Activated naive CD4-positive, alpha-beta T cell treated with anti-CD3 and anti-CD28 coated beads, Interleukin-2, amount 50 U/mL, for 16 hours (primary cell): ENCODE results near the gene COL13A1.

Experiments used
- DNase-seq: peaks from one replicate; pipeline ENCODE4 v3.0.0-alpha.2; 2020

The COL13A1 gene

GRCh38 chr10:69792341-69792740 lies 9.4 kb upstream of the COL13A1 start:
- no peak for DNase-seq

DNA sequence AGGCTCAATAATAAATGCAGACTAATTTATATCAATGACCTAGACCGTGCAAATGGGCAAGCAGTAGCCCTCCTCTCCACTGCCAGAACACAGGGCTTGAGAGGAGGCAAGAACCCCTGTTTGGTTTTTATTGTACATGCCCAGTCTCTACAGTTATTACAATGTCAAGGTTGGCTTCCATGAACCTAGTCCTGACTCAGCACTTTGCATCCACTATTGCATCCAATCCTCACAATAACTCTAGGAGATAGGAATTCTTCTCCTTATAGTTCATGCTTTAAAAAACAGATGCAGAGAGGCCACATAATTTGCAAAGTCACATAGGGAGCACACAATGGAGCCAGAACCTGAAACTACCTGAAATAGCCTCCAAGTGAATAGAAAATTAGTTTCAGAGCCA lies 7.0 kb upstream of the COL13A1 start:
- no peak for DNase-seq

DNA sequence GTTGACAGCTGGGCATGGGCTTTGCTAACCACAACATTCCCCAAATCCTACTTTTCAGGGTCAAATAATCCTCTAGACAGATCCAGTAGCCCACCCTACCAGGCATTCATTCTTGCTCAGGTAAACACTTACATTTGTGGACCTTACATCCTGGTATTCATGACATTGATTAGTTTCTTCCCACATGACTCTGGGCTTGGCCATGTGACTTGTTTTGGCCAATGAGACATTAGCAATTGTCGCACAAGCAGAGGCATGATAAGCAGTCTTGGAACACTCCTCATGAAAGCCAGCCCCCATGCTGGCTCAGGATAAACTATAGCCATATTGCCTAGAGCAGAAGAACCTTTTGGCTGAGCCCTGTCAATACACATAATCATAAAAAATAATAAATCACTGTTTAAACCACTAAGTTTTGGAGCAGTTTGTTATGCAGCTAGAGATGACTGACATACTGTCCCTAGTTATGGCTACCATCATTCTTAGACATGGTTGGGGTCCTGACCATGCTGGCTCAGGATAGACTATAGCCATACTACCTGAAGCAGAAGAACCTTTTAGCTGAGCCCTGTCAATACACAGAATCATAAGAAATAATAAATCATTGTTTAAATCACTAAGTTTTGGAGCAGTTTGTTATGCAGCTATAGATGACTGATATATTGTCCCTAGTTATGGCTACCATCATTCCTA lies 6.3 kb upstream of the COL13A1 start:
- no peak for DNase-seq

- no peak for DNase-seq
Observed at GRCh38 chr10:69797959-69798358, 3.7 kb upstream of the COL13A1 start.

GRCh38 chr10:69800109-69800508 lies 1.6 kb upstream of the COL13A1 start:
- DNase-seq, result no peak

- no peak for DNase-seq
Observed at GRCh38 chr10:69800665-69801064, 1.0 kb upstream of the COL13A1 start.

GRCh38 chr10:69801094-69801433 lies 642 bp upstream of the COL13A1 start:
- peak; percentile 24 for DNase-seq

DNA sequence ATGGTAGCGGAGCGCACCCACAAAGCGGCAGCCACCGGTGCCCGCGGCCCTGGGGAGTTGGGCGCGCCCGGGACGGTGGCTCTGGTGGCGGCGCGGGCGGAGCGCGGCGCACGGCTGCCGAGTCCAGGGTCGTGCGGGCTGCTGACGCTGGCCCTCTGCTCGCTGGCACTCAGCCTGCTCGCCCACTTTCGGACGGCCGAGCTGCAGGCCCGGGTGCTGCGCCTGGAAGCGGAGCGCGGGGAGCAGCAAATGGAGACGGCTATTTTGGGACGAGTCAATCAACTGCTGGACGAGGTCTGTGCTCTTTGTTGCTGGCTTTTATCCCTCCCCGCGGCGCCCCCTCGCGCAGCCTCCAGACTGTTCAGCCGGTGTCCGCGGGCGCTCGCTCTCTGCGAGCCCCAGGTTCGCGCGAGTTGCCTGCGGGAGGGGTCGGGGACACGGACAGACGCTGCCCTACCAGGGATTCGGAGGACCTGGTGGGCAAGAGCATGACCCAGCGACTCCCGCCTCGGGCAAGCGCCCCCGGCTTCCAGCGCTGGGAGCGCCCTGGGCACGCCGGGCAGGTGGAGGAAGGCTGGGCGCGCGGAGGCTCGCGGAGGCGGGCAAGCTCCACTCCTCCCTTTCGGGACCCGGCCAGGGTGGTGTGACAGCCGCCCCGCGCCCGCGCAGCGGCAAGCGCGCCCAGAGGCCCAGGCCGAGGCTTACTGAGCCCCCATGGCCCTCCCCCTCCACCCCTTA lies 887 bp downstream of the COL13A1 start:
- no peak for DNase-seq

DNA sequence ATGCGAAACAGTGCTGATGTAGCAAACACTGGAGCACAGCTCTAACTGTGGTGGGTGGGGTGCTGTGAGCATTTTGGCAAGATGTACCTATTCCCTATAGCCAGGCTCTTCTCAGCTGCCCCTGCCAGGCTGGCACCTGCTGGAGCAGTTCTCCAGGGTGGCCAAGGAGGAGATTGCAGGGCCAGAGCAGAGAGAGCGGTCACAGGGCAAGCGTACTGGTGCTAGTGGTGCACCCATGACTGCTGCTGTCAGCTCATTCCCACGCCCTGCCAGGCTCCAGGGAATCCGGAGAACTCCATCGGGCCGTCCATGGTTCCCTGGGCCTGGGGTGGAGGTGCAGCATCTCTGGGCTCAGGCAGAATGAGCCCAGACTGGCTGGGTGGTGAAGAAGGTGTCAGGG lies 2.1 kb downstream of the COL13A1 start:
- no peak for DNase-seq

DNA sequence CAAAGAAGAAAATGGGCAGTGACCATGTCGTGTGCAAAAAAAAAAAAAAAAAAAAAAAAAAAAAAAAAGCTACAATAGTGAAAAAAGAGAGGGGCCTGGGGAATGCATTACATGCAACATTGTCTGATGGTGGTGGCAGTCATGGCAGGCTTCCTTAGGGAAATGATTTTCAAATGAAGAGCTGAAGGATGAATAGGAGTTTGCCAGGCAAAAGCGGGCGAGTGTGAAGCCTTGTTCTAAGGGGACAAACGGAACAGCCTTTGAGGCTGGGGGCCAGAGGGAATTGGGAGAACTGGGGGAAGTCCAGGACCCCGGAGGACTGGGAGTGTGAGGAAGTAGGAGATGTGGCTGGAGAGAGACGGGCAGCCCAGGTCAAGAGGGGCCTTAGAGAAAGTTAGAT lies 3.1 kb downstream of the COL13A1 start:
- no peak for DNase-seq

DNA sequence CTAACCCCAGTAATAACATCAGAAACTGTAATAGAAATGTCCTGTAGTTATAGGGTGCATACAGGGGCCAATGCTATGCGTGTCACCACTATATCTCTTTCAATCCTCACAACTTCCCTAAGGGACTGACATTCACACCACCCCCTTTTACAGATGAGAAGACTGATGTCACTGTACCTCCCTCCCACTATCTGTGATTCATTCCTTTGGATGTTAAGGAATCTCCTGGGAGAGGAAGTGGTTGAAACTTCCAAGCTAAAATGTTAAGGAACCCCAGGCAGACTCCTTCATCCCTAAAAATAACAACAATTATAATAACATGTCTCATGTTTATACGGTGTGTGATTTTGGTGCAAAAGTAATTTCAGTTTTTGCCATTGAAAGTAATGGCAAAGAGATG lies 5.4 kb downstream of the COL13A1 start:
- no peak for DNase-seq

- DNase-seq, result no peak
Observed at GRCh38 chr10:69807696-69808095, 6.0 kb downstream of the COL13A1 start.

DNA sequence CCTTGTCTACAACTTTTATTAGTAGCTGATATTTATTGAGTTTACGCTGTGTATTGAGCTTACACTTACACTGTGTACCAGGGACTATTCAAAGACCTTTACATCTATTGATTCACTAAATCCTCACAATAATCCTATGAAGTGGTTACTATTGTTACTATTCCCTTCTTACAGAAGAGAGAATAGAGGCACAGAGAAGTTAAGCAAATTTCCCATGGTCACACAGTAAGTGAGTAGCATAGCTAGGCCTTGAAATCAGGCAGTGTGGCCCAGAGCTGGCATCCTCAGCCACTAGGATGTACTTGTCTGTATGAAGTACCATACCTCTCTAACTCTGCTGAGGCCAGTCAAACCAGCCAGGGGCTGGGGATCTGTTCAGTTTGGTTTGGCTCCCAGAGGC lies 7.6 kb downstream of the COL13A1 start:
- DNase-seq, result no peak

DNA sequence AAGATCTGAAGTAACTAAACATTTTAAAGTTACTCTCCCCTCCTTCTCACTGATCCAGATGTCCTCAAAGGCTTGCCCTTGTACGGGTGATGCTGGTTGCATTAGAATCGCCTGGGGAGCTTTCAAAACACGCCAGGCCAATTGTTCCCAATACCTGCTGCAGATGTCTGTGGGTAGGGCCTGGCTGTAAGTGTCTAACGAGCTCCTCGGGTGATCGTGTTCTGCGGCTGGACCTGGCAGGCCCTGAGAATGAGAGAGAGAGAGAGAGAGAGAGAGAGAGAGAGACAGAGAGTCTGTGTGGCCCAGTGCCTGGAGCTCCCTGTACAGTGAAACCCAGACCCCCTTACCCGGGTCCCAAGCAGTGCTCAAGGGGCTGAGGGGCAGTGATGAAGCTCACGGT lies 8.4 kb downstream of the COL13A1 start:
- no peak for DNase-seq

DNA sequence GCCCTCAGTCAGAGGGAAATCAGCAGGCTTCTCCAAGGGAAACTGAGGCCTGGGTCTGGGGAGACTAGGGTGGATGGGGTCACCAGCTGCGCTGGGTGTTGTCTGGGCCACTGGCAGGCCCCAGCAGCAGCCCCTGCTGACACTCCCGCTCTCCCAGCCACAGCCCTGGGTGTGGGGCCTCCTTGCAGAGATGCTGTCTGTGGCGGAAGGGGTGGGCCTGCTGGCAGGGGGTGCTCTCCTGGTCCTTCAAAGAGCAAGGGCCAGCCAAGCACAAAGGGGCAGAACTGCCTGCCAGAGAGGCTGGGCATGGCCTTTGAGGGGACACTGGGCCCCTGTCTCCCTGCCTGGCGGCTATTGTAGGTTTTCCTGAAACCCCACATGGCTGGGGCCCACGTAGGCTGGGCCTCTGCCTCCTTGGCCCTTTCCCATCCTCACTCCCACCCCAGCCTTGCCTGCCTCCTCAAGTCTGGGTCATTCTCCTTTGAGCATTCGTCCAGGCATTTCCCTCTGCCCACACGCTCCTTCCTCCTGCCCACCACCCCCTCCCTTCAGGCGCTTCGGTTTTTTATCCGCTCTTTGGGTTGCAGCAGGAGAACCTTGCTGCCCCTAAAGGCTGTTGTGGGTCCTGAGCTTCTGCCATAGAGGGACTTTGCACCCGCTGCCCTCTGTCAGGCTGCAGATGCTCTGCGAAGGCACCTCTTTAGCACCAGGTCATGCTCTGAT lies 9.1 kb downstream of the COL13A1 start:
- DNase-seq, result no peak

DNA sequence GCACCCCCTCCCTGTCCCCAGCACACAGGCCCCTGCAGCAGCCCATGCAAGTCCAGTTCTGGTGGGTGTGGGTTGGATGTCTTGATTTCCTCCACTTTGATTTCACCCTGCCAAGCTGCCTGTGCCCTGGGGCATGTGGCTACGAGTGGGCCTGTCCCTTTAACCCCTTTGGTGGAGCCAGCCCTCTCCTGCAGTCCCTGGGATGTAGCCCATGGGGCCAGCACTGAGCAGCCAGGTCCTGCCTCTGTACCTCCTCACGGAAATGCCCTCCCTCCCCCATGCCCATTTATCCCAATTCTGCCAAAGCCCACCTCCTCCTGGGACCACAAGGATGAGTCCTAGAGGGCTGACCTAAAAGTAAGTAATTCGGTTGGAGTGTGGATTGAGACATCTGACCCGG lies 11.9 kb downstream of the COL13A1 start:
- DNase-seq, result no peak

- DNase-seq, result no peak
Observed at GRCh38 chr10:69814251-69814650, 12.5 kb downstream of the COL13A1 start.

DNA sequence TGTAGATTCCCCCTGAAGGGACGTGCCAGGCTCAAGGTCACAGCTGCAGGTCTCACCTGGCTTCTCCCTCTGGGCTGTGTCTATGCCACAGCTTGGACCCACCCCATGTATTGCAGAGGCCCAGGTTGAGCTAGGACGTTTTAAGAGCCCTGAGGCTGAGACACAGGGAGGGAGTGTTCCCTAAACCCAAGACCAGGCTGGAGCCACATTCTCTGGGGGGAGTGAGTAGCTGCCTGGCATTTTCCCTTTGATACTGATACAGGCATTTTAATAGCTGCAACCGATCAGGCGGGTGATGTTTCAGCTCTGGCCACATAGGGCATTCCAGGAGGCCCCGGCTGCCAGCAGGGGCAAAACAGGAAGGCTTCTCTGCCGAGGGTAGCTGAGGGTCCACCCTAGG lies 13.4 kb downstream of the COL13A1 start:
- DNase-seq, result no peak

DNA sequence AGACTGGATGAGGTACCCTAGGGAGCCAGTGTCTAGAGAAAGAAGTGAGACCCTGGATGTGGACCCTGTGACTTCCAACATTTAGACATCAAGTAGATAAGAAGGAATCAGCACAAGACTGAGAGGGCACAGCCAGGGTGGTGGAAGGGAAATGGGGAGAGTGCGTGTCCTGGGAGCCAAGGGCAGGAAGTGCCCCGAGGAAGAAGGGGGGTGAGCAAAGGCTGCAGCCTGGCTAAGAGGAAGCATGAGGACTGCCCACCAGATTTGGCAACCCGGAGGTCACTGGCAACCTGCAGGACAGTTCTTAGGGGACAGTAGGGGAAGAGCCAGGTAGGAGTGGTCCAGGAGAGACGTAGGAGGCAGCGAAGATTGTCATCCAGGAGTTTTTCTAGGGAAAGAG lies 14.8 kb downstream of the COL13A1 start:
- no peak for DNase-seq

GRCh38 chr10:69817078-69817581 lies 15.4 kb downstream of the COL13A1 start:
- DNase-seq, result no peak

DNA sequence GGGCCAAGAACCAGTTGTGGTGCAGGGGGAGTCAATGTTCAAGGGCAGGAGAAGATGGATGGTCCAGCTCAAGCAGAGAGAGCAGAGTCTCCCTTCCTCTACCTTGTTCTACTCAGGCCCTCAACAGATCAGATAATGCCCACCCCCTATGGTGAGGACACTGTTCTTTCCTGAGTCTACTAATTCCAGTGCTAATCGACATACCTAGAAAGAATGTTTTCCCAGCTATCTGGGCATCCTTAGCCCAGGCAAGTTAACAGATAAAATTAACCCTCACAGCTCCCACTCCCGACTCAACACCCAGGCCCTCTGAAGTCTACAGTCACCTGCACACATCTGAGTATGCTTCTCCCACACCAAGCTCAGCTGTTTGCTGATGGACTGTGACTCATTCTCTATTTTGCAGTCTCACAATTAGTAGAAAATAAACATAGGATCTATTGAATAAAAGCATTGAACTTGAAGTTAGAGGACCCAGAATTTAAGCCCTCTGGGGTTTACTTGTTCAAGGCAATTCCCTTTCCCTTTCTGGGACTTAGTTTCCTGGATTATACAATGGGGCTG lies 17.1 kb downstream of the COL13A1 start:
- no peak for DNase-seq

DNA sequence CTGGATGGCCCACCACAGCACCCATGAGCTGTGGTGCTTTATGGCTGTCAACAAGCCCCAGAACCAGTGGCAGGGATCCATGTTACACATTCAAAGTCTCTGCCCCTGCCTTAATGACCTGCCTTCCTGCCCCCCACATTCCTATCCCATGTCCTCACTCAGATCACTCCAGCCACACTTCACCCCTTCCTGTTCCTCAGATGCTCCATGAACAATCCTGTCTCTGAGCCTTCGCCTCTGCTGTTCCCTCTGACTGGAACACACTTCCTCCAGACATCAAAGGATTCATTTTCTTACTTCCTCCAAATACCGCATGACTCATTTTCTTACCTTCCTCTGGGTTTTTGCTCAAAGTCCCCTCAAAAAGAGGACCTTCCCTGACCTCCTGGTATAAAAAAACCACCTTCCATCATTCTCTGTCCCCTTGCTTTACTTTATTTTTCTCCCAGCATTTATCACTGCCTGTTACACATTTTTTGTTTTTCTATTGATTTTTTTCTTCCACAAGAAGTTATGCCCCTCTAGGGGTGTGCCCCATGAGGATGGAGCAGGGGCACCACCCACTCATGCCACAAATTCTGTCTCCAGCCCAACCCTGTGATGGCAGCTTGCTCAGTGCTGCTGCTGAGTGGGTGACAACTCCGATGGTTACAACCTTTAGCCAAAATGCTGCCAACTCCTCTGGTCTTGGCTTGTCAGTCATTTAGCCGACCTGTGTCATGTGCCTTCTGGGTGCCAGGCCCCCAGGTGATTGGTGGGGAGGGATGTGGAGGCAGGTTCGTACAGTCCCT lies 18.2 kb downstream of the COL13A1 start:
- DNase-seq, result no peak

- no peak for DNase-seq
Observed at GRCh38 chr10:69820817-69821216, 19.1 kb downstream of the COL13A1 start.
